Endothelial cell of umbilical vein (primary cell): ENCODE data around the gene GRID2. TPM values are rescaled to one million over a fixed set of nuclear protein-coding genes. Genes with fewer than 3 reads are reported as not detected.

ENCODE experiments used
- BruUV-seq: library from RNA; stranded (reverse); fragments of 400-500 nt; replicated peaks from 2 replicates; lab custom pipeline; 2021; lab: Mats Ljungman, UMichigan
- CTCF ChIA-PET: fragments of 300-600, 350-600 bp; sonication (Branson Sonifier 250); formaldehyde crosslinking; loops from one replicate; lab custom pipeline; 2021; ENCODE audit warnings: antibody characterized with exemption, inconsistent platforms; lab: Charles Lee
- POLR2A ChIA-PET: fragments of 300-600, 350-600 bp; sonication (Branson Sonifier 250); formaldehyde crosslinking; loops from one replicate; lab custom pipeline; 2021; ENCODE audit warnings: antibody characterized with exemption, inconsistent platforms; lab: Charles Lee
- DNase-seq: peaks from one replicate; pipeline ENCODE4 v3.0.0-alpha.2; 2011; ENCODE audit warnings: low read depth, low spot score
- FAIRE-seq: peaks from 2 replicates; lab custom pipeline; 2011; peaks lifted over from hg19 to GRCh38; lab: Jason Lieb, UNC
- H2AFZ ChIP-seq: 2 replicates; pipeline ENCODE4 v1.6.0; 2012; ENCODE audit warnings: low read depth, low read length, control low read depth, inconsistent platforms
- H3K27ac ChIP-seq: 2 replicates; pipeline ENCODE4 v1.5.1; 2011; ENCODE audit warnings: low read depth, mild to moderate bottlenecking, control low read depth, low read length, moderate library complexity; ENCODE audit not compliant: insufficient read depth
- H3K27me3 ChIP-seq, 2 experiments: 2 replicates each; pipeline versions ENCODE4 v1.6.0 to v1.6.1; 2011; ENCODE audit warnings: low read length in 2 of 2, mixed read lengths in 1 of 2; ENCODE audit not compliant: control insufficient read depth in 2 of 2, insufficient read depth in 2 of 2
- H3K36me3 ChIP-seq, 2 experiments: 2 replicates in 1 of 2; 3 replicates in 1 of 2; pipeline ENCODE4 v1.5.1; 2011; ENCODE audit warnings: low read length in 2 of 2, mild to moderate bottlenecking in 1 of 2, moderate library complexity in 1 of 2; ENCODE audit not compliant: control insufficient read depth in 2 of 2, insufficient read depth in 2 of 2; ENCODE audit errors: extremely low read depth in 1 of 2
- H3K4me1 ChIP-seq: 3 replicates; pipeline ENCODE4 v1.5.1; 2011; ENCODE audit warnings: mild to moderate bottlenecking, low read length; ENCODE audit not compliant: control insufficient read depth, insufficient read depth; ENCODE audit errors: extremely low read depth
- H3K4me2 ChIP-seq: 2 replicates; pipeline ENCODE4 v1.6.1; 2011; ENCODE audit warnings: low read length, control low read depth, mixed read lengths; ENCODE audit not compliant: insufficient read depth
- H3K4me3 ChIP-seq, 3 experiments: fragments of 200-600 bp in 1 of 3; sonication (generic), shearing (Covaris generic) in 1 of 3; replicated peaks in 1 of 3; 2 replicates each; pipeline ENCODE4 v1.5.1; 2011 to 2016; ENCODE audit warnings: control low read depth in 3 of 3, low read length in 3 of 3, mild to moderate bottlenecking in 2 of 3, inconsistent platforms in 1 of 3, low read depth in 1 of 3, moderate library complexity in 1 of 3; ENCODE audit not compliant: insufficient read depth in 1 of 3
- H3K79me2 ChIP-seq: 2 replicates; pipeline ENCODE4 v1.6.0; 2012; ENCODE audit warnings: low read length, inconsistent platforms; ENCODE audit not compliant: control insufficient read depth, insufficient read depth
- H3K9ac ChIP-seq: replicated peaks from 2 replicates; pipeline ENCODE3; 2011; ENCODE audit warnings: low read length, control low read depth; ENCODE audit not compliant: insufficient read depth; ENCODE audit errors: extremely low read depth
- H3K9me1 ChIP-seq: replicated peaks from 3 replicates; pipeline ENCODE4 v1.6.0; 2011; ENCODE audit warnings: mild to moderate bottlenecking, low read length; ENCODE audit not compliant: control insufficient read depth, insufficient read depth; ENCODE audit errors: extremely low read depth
- H3K9me3 ChIP-seq: replicated peaks from 2 replicates; pipeline ENCODE4 v1.5.1; 2012; ENCODE audit warnings: low read length, inconsistent platforms; ENCODE audit not compliant: control insufficient read depth, insufficient read depth
- H4K20me1 ChIP-seq: replicated peaks from 2 replicates; pipeline ENCODE3; 2011; ENCODE audit warnings: mild to moderate bottlenecking, low read length; ENCODE audit not compliant: control insufficient read depth, insufficient read depth; ENCODE audit errors: extremely low read depth
- EZH2 ChIP-seq: IDR thresholded peaks from 2 replicates; pipeline ENCODE4 v1.6.1; 2012; ENCODE audit warnings: borderline replicate concordance, low read depth, mild to moderate bottlenecking, moderate library complexity, low read length, inconsistent platforms; ENCODE audit not compliant: severe bottlenecking
- FOS ChIP-seq: IDR thresholded peaks from 2 replicates; pipeline ENCODE4 v1.6.1; 2011; ENCODE audit warnings: mild to moderate bottlenecking, low read length, moderate library complexity, borderline replicate concordance; ENCODE audit not compliant: insufficient read depth
- GATA2 ChIP-seq: IDR thresholded peaks from 2 replicates; pipeline ENCODE4 v1.7.0; 2011; ENCODE audit warnings: low read depth, mild to moderate bottlenecking, moderate library complexity, mixed read lengths, low read length; ENCODE audit not compliant: insufficient read length, insufficient read depth
- JUN ChIP-seq: IDR thresholded peaks from 2 replicates; pipeline ENCODE4 v1.6.1; 2011; ENCODE audit warnings: borderline replicate concordance, low read depth; ENCODE audit not compliant: insufficient read length, insufficient read depth
- MYC ChIP-seq: IDR thresholded peaks from one replicate; pipeline ENCODE4 v1.6.1; 2011; ENCODE audit warnings: mild to moderate bottlenecking, low read depth, low read length
- POLR2A ChIP-seq: IDR thresholded peaks from 2 replicates; pipeline ENCODE4 v1.6.1; 2012; ENCODE audit warnings: low read depth, mild to moderate bottlenecking, control low read depth, low read length
- POLR2AphosphoS5 ChIP-seq: IDR thresholded peaks from 2 replicates; pipeline ENCODE4 v1.6.1; 2012; ENCODE audit warnings: low read depth, mild to moderate bottlenecking, control low read depth, low read length, moderate library complexity; ENCODE audit not compliant: insufficient read depth
- dilution Hi-C: fragments of 300-500 bp; cut with MboI; formaldehyde crosslinking; loops from one replicate; pipeline ENCODE4 v1.15.0; 2019; ENCODE audit warnings: low sequenced_read_pairs; ENCODE audit not compliant: extremely low pct_ligation_motif_present
- intact Hi-C: fragments of 100-400 bp; cut with micrococcal nuclease; formaldehyde crosslinking; loops from one replicate; pipeline ENCODE4 v1.10.0; 2022
- polyA plus RNA-seq, 4 experiments: library from polyadenylated mRNA; depleted of rRNA in 3 of 4; stranded (reverse) in 3 of 4; unstranded in 1 of 4; fragments of >200 nt; gene quantifications; 2 replicates each; pipeline versions ENCODE4 v1.2.1 to v1.2.3, GENCODE V29; 2011 to 2012; ENCODE audit warnings: missing spikeins in 1 of 4
- total RNA-seq: library from RNA; stranded (reverse); gene quantifications from 2 replicates; pipeline ENCODE4 v1.2.3, GENCODE V29; 2021
- TF ChIP-seq, protein P1 (sequence below): IDR thresholded peaks from 2 replicates; pipeline ENCODE4 v1.6.1; 2011; ENCODE audit not compliant: insufficient read depth, insufficient read length
- TF ChIP-seq, protein P2 (sequence below), 2 donors: IDR thresholded peaks; 1 replicate in 1 of 2; 2 replicates in 1 of 2; pipeline ENCODE4 v1.5.1; 2011; ENCODE audit warnings: low read length in 2 of 2, mild to moderate bottlenecking in 2 of 2, moderate library complexity in 2 of 2, control low read depth in 1 of 2, inconsistent platforms in 1 of 2, low read depth in 1 of 2; ENCODE audit not compliant: insufficient read depth in 1 of 2; ENCODE audit errors: extremely low read depth in 1 of 2

GRID2 gene
- total and polyA plus RNA-seq, 2 donors (not counting 3 experiments of a cell fraction or from before 2014, with no cell fraction given): not detected

- Histone ChIP-seq H3K4me3 (no peak overlapping the region), H3K4me2 (no peak overlapping the region), H3K36me3 (no peaks in the 10 kb centered on the region), H3K79me2 (no peaks in the 10 kb centered on the region), H2AFZ (no peak overlapping the region), H3K27me3 (no peaks in the 10 kb centered on the region), H3K9ac (no peak overlapping the region), H3K9me1 (no peaks in the 10 kb centered on the region), H3K4me1 (no peaks in the 10 kb centered on the region), H4K20me1 (no peaks in the 10 kb centered on the region), H3K27ac (no peak overlapping the region), H3K9me3 (no peaks in the 10 kb centered on the region)
- no peak for FAIRE-seq
- no TSS peak for BruUV-seq
- intact Hi-C loops (no loop called here), dilution Hi-C loops (no loop called here)
- CTCF ChIA-PET: no interaction called here
- no peak for TF ChIP-seq GATA2
- no peak for TF ChIP-seq POLR2AphosphoS5
- TF ChIP-seq, protein P1, sequence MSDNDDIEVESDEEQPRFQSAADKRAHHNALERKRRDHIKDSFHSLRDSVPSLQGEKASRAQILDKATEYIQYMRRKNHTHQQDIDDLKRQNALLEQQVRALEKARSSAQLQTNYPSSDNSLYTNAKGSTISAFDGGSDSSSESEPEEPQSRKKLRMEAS: no peak
- no peak for TF ChIP-seq MYC
- TF ChIP-seq FOS: no peak
- no peak for TF ChIP-seq EZH2
- TF ChIP-seq POLR2A: no peak
- TF ChIP-seq, protein P2, sequence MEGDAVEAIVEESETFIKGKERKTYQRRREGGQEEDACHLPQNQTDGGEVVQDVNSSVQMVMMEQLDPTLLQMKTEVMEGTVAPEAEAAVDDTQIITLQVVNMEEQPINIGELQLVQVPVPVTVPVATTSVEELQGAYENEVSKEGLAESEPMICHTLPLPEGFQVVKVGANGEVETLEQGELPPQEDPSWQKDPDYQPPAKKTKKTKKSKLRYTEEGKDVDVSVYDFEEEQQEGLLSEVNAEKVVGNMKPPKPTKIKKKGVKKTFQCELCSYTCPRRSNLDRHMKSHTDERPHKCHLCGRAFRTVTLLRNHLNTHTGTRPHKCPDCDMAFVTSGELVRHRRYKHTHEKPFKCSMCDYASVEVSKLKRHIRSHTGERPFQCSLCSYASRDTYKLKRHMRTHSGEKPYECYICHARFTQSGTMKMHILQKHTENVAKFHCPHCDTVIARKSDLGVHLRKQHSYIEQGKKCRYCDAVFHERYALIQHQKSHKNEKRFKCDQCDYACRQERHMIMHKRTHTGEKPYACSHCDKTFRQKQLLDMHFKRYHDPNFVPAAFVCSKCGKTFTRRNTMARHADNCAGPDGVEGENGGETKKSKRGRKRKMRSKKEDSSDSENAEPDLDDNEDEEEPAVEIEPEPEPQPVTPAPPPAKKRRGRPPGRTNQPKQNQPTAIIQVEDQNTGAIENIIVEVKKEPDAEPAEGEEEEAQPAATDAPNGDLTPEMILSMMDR (IDR thresholded peaks at IDR 0.05; ENCODE audit: extremely low read depth in 1 of 2, insufficient read depth in 1 of 2, low read depth in 1 of 2, low read length in 2 of 2): no peak
- TF ChIP-seq JUN: no peak
- DNase-seq: no peak
- POLR2A ChIA-PET: no interaction called here
These were observed 537.1 kb downstream of the GRID2 start for GRCh38 chr4:92840880-92841279.
